ENCODE measurements around the gene PRXL2C.

DNA sequence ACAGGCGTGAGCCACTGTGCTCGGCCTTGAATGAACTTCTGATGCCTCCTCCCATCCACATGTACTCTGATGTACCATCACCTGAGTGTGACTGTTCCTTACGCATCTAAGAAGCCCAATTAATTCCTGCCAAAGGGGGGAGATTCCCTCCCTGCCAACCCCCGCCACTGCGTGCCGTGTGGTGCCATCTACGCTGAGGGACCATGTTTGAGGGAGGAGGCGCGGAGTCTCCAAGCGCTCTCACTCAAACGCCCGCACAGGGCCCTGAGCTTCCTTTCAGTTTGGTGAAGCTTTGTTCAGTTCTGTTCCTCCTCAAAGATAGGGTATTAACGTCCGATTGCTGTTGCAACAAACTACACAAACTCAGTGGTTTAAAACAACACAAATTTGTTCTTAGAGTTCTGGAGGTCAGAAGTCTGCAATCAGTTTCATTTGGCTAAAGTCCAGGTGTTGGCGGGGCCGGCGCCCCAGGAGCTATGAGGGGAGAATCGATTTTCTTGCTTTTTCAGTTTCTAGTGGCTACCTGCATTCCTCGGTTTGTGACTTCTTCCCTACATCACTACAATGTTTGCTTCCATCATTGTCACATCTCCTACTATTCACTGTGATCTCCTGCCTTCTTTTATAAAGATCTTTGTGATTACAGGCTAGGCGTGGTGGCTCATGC, 13.9 kb upstream of the PRXL2C start:
- TF ChIP-seq, protein P1, sequence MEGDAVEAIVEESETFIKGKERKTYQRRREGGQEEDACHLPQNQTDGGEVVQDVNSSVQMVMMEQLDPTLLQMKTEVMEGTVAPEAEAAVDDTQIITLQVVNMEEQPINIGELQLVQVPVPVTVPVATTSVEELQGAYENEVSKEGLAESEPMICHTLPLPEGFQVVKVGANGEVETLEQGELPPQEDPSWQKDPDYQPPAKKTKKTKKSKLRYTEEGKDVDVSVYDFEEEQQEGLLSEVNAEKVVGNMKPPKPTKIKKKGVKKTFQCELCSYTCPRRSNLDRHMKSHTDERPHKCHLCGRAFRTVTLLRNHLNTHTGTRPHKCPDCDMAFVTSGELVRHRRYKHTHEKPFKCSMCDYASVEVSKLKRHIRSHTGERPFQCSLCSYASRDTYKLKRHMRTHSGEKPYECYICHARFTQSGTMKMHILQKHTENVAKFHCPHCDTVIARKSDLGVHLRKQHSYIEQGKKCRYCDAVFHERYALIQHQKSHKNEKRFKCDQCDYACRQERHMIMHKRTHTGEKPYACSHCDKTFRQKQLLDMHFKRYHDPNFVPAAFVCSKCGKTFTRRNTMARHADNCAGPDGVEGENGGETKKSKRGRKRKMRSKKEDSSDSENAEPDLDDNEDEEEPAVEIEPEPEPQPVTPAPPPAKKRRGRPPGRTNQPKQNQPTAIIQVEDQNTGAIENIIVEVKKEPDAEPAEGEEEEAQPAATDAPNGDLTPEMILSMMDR (IDR thresholded peaks at IDR 0.05; ENCODE audit: insufficient read depth, low read depth, low read length): no peak
- no peak for TF ChIP-seq EZH2 (IDR thresholded peaks at IDR 0.05; ENCODE audit: insufficient read depth, low read length)
